NT2/D1 (cell line): ENCODE data around the gene MAP3K20.
"Not testable (repeated sequence)": the region's sequence is repeated elsewhere in the genome, so short reads cannot be mapped to it uniquely, and the experiment has no call there.

ENCODE experiments used
- DNase-seq: peaks from one replicate; pipeline ENCODE4 v3.0.0-alpha.2; 2011; ENCODE audit warnings: low read depth, low spot score
- H3K27me3 ChIP-seq: 2 replicates; pipeline ENCODE4 v1.6.0; 2011; ENCODE audit warnings: mild to moderate bottlenecking; ENCODE audit not compliant: insufficient read length, insufficient read depth
- H3K36me3 ChIP-seq: 2 replicates; pipeline ENCODE4 v1.6.1; 2011; ENCODE audit warnings: mild to moderate bottlenecking, low read length, mixed read lengths; ENCODE audit not compliant: insufficient read depth, insufficient read length
- H3K4me1 ChIP-seq: 2 replicates; pipeline ENCODE4 v1.5.1; 2011; ENCODE audit not compliant: insufficient read depth, insufficient read length
- H3K4me3 ChIP-seq: 2 replicates; pipeline ENCODE4 v1.5.1; 2011; ENCODE audit warnings: low read depth; ENCODE audit not compliant: insufficient read length
- H3K9ac ChIP-seq: 2 replicates; pipeline ENCODE4 v1.6.0; 2011; ENCODE audit warnings: low read depth; ENCODE audit not compliant: insufficient read length
- H3K9me3 ChIP-seq: 2 replicates; pipeline ENCODE4 v1.5.1; 2011; ENCODE audit warnings: mild to moderate bottlenecking, low read length; ENCODE audit not compliant: insufficient read depth
- SUZ12 ChIP-seq: IDR thresholded peaks from 2 replicates; pipeline ENCODE4 v1.6.1; 2011; ENCODE audit not compliant: insufficient read length, insufficient read depth; ENCODE audit errors: extremely low read depth
- YY1 ChIP-seq: IDR thresholded peaks from 2 replicates; pipeline ENCODE4 v1.6.1; 2011; ENCODE audit not compliant: insufficient read length, insufficient read depth
- ZNF274 ChIP-seq: IDR thresholded peaks from 2 replicates; pipeline ENCODE4 v1.6.1; 2011; ENCODE audit warnings: mild to moderate bottlenecking, low read depth, low read length

MAP3K20 gene

DNA sequence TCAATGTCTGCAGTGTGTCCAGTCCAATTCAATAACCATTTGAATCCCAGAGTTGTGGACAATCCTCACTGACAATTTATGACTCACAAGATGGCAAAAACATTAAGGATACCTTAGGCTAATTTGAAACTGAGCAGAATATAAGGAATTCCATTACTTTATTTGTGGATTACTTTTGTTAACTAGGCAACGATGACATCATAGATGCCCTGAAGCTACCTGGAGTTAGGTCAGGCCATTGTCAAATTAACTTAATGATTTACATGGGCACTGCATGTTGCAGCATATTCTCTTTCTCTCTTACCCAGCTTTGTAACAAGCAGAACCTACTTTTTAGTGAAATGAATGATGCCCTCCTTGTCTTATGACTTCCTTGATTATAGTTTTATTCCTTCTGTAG lies 179.0 kb downstream of the MAP3K20 start:
- Histone ChIP-seq H3K4me1 (no peaks in the 10 kb centered on the region), H3K36me3 (no peaks in the 10 kb centered on the region), H3K4me3 (no peak overlapping the region), H3K9ac (no peak overlapping the region), H3K27me3 (no peaks in the 10 kb centered on the region), H3K9me3 (no peaks in the 10 kb centered on the region)
- DNase-seq: no peak
- TF ChIP-seq ZNF274: no peak
- no peak for TF ChIP-seq YY1

DNA sequence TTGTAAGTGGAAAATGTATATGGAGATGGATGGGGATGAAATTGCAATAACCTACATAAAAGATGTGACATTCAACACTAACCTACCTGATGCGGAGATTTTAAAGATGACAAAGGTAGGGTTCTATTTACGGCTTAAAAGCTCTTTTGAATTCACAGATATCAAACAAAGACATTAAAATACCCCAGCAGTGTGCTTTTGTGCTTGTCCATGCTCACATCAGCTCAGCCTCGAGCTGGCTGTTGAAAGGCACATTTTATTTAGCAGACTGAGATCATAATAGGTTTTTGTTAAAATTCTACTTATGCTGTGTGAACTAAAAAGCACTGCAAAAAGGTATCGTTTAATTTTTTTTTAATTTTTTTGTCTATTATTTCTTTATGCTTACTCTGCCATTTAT lies 183.1 kb downstream of the MAP3K20 start:
- no peak for TF ChIP-seq SUZ12
- TF ChIP-seq ZNF274: no peak
- no peak for TF ChIP-seq YY1
- H3K4me3 ChIP-seq: no peak overlapping the region
- peaks cover 1% of the 10 kb centered on the region for H3K36me3 ChIP-seq
- no peak for DNase-seq
- H3K9me3 ChIP-seq: no peaks in the 10 kb centered on the region
- H3K27me3 ChIP-seq: no peaks in the 10 kb centered on the region
- no peak overlapping the region for H3K9ac ChIP-seq
- H3K4me1 ChIP-seq: no peaks in the 10 kb centered on the region

DNA sequence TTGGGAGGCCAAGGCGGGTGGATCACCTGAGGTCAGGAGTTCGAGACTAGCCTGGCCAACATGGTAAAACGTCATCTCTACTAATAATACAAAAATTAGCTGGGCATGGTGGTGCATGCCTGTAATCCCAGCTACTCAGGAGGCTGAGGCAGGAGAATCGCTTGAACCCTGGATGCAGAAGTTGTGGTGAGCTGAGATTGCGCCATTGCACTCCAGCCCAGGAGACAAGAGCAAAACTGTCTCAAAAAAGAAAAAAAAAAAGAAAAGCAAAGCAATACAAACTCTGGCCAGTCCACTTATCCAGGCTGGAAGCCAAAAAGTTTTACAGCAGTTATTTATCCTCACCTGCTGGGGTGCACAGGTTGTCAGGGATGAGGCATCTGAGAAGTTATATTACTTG lies 186.7 kb downstream of the MAP3K20 start:
- not testable (repeated sequence) for DNase-seq, H3K36me3 ChIP-seq, H3K9me3 ChIP-seq, H3K4me1 ChIP-seq, H3K27me3 ChIP-seq, H3K4me3 ChIP-seq, H3K9ac ChIP-seq

DNA sequence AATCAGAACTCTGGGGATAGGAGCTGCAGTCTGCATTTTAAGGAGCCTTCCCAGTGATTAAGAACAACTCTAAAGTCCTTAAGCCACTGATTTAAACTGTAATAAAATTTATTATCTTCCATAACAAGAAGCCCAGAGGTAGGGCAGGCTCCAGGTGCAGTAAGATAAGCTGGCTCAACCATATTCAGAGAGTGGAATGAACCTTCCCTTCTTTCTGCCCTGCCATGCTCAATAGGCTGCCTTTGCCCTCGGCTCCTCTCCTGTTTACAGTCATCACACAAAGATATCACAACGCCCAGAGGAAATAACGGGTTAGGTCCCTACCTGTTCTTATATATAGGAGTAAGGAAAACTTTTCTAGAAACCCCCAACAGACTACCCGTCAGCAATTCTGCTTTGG lies 188.5 kb downstream of the MAP3K20 start:
- Histone ChIP-seq H3K9me3 (no peaks in the 10 kb centered on the region), H3K27me3 (no peaks in the 10 kb centered on the region), H3K4me3 (no peak overlapping the region), H3K9ac (no peak overlapping the region), H3K4me1 (no peaks in the 10 kb centered on the region), H3K36me3 (peaks cover 9% of the 10 kb centered on the region)
- TF ChIP-seq SUZ12 (no peak), ZNF274 (no peak), YY1 (no peak)
- DNase-seq: no peak

DNA sequence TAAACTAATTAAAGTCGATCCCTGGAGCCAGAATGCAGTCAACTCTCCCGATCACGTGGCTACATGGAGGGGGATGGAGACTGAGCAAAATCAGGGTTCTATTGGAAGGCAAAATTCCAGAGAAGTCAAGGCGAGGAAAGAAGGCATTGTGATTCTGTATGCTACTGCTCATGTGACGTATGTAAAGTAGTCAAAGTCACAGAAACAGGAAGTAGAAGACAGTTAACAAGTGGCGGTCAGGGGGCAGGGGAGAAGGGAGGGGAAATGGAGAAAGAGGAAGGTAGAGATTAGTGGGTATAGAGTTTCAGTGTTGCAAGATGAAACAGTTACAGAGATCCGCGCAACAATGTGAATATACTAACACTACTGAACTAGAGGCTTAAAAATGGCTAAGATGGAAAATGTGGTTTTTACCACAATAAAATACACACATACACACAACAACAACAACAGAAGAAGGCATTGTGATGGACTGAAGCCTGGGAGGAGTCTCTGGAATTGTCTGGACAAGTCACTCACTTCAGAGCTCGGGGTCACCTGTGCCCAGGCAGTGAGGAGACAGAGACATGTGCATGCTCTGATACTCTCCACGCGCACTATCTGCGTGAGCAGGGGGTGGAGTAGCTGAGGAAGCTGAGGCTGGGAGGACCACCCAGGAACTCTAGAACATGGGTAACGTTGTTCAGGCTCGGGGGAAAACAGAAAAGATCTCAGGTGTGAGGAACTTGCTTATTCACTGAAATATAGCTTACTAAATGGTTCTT lies 189.1 kb downstream of the MAP3K20 start:
- Histone ChIP-seq H3K4me3 (no peak overlapping the region), H3K36me3 (peaks cover 9% of the 10 kb centered on the region), H3K27me3 (no peaks in the 10 kb centered on the region), H3K9me3 (no peaks in the 10 kb centered on the region), H3K9ac (no peak overlapping the region), H3K4me1 (no peaks in the 10 kb centered on the region)
- DNase-seq: peak; percentile 55
- no peak for TF ChIP-seq YY1
- no peak for TF ChIP-seq SUZ12
- TF ChIP-seq ZNF274: no peak

DNA sequence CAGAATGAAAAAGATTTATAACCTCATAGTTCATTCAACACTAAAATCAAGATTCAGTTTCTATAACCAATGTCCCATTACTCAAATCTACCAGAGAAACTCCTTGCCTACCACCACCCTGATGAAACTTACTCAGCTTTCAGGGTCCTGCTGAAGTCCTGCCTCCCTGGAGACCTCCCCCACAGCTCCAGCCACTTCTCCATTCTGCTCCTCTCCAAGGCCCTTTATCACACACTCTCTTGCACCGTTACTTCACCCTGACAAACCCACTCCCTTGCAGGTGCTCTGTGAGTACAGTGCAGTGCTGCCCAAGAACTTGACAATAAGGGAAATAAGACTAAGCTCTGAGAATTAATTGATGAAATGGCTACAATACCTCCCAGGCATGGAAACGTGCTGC lies 195.5 kb downstream of the MAP3K20 start:
- no peak overlapping the region for H3K9ac ChIP-seq
- peaks cover 2% of the 10 kb centered on the region for H3K4me1 ChIP-seq
- no peaks in the 10 kb centered on the region; the same call in 1 of the 2 replicates for H3K9me3 ChIP-seq
- H3K27me3 ChIP-seq: no peaks in the 10 kb centered on the region
- no peak overlapping the region for H3K4me3 ChIP-seq
- H3K36me3 ChIP-seq: peaks cover 4% of the 10 kb centered on the region
- no peak for DNase-seq
- no peak for TF ChIP-seq ZNF274
- TF ChIP-seq YY1: no peak
- TF ChIP-seq SUZ12: no peak

DNA sequence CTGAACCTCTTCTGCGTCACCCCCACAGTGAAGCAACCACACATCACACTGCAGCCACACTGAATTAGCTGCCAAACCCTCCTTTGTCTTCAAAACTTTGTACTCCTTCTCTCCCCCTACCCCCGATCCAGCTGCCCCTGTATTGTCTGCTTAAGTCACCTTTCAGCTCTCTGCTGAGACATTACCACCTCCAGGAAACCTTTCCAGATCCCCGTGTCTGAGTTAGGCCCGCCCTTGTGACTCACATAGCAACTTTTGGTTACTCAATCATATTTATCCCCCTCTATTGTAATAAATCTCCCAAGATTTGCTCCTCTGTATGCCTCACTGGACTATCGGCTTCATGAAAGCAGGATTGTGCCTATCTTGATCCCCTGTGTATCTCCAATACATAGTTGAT lies 196.2 kb downstream of the MAP3K20 start:
- no peak for DNase-seq
- H3K4me3 ChIP-seq: no peak overlapping the region
- no peaks in the 10 kb centered on the region for H3K36me3 ChIP-seq
- TF ChIP-seq YY1 (no peak), SUZ12 (no peak), ZNF274 (no peak)
- H3K27me3 ChIP-seq: no peaks in the 10 kb centered on the region
- no peaks in the 10 kb centered on the region; the same call in 1 of the 2 replicates for H3K9me3 ChIP-seq
- peaks cover 2% of the 10 kb centered on the region for H3K4me1 ChIP-seq
- no peak overlapping the region for H3K9ac ChIP-seq

DNA sequence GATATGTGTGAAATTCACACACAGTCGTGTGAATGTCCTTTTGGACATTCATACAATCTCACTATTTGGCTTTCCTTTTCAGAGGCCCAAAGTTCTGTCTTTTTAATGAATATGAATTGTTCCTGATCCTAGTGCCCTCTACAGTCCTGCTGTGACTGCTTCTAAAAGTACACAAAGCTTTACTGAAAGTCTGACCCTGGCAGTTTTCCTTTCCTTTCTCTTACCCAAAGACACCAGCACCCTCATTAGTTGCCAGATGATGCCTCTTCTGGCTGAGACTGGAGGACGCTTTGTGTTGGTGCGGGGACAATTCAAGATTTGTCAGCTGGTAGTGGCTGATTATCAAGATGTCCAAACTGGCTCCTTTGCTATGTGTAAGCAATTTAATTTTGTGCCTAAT lies 197.2 kb downstream of the MAP3K20 start:
- H3K27me3 ChIP-seq: no peaks in the 10 kb centered on the region
- H3K4me3 ChIP-seq: no peak overlapping the region
- peaks cover 2% of the 10 kb centered on the region for H3K4me1 ChIP-seq
- no peak for TF ChIP-seq SUZ12
- no peaks in the 10 kb centered on the region; the same call in 1 of the 2 replicates for H3K9me3 ChIP-seq
- DNase-seq: no peak
- H3K36me3 ChIP-seq: no peaks in the 10 kb centered on the region
- H3K9ac ChIP-seq: no peak overlapping the region
